Measurements from ENCODE around the gene TTN.
A peak's percentile ranks its signal among the peaks of the same experiment; 100 is the strongest.
"Not testable (repeated sequence)": the region's sequence is repeated elsewhere in the genome, so short reads cannot be mapped to it uniquely, and the experiment has no call there.

TTN gene

DNA sequence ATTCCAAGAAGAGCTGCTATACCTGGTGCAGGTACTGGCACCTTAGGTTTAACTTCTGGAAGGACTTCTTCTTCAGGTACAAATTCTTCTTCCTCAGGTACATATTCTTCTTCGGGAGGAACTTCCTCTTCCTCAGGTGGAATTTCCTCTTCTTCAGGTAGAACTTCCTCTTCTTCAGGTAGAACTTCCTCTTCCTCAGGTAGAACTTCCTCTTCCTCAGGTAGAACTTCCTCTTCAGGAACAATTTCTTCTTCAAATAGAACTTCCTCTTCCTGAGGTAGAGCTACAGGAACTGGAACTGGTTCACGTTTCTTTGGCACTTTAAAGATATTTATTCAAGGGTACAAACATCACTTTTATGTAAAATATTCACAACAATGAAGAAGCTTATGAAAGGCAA, 129.6 kb downstream of the TTN start:
- no peak overlapping the region for H3K4me3 ChIP-seq (ENCODE audit: control insufficient read depth, low read depth, low read length)
- no peak for DNase-seq (ENCODE audit: low read depth)
- TF ChIP-seq, protein P1, sequence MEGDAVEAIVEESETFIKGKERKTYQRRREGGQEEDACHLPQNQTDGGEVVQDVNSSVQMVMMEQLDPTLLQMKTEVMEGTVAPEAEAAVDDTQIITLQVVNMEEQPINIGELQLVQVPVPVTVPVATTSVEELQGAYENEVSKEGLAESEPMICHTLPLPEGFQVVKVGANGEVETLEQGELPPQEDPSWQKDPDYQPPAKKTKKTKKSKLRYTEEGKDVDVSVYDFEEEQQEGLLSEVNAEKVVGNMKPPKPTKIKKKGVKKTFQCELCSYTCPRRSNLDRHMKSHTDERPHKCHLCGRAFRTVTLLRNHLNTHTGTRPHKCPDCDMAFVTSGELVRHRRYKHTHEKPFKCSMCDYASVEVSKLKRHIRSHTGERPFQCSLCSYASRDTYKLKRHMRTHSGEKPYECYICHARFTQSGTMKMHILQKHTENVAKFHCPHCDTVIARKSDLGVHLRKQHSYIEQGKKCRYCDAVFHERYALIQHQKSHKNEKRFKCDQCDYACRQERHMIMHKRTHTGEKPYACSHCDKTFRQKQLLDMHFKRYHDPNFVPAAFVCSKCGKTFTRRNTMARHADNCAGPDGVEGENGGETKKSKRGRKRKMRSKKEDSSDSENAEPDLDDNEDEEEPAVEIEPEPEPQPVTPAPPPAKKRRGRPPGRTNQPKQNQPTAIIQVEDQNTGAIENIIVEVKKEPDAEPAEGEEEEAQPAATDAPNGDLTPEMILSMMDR (conservative IDR thresholded peaks at IDR 0.05; ENCODE audit: control insufficient read depth, insufficient read depth, low read depth, low read length), result no peak

DNA sequence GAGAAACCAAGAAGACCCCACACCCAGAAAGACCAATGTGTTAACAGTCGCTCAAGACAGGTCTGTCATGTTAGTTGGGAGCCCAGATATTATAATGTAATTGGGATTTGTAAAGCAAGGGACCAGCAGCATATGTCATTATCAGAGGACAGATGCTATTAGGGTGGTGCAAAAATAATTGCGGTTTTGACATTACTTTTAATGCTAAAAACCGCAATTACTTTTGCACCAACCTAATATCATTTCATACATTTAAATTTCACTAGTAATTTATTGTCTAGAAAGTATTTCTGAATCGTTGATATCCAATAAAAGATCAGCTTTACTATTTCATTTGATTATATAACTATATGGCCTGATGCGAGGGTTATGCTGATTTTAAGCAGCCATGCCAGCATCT, 131.2 kb downstream of the TTN start:
- DNase-seq (ENCODE audit: low read depth), result no peak
- TF ChIP-seq, protein P1 (conservative IDR thresholded peaks at IDR 0.05; ENCODE audit: control insufficient read depth, insufficient read depth, low read depth, low read length), result no peak
- H3K4me3 ChIP-seq (ENCODE audit: control insufficient read depth, low read depth, low read length), result no peak overlapping the region

DNA sequence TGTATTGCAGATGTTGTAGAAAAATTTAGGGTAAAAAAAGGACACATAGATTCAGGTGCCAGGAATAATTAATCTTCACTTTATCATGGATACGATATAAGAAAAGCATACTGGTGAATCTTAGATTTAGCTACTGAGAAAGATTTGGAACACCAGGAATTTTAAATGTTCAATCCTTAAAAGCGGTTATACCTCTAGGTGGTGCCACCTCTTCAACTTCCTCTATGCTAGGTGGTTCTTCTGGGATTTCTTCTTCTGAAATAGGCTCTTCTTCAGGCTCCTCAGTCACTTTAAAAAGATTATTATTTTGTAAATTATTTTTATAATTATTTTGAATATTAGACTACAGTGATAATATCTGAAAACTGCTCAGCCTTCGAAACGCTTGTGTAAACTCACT, 133.1 kb downstream of the TTN start:
- H3K4me3 ChIP-seq (ENCODE audit: control insufficient read depth, low read depth, low read length), result no peak overlapping the region
- no peak for DNase-seq (ENCODE audit: low read depth)
- TF ChIP-seq, protein P1 (conservative IDR thresholded peaks at IDR 0.05; ENCODE audit: control insufficient read depth, insufficient read depth, low read depth, low read length), result peak; percentile 24

DNA sequence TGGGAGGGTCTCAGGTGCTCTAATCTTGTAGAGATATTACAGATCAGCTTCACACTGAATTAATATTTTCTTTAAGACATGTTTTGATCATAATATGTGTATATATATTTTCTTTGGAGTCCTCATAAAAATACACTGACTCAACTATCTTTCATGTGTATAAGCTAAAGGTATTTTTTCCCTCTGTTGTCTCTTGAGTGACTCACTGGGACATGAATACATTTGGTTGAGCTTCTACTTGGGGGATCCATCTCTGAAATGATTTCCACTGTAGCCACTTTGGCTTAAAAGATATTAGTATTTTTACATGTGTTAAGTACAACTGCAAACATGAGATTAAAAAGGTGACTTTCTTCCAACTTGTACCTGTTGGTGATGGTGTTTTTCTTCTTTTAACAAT, 140.8 kb downstream of the TTN start:
- H3K4me3 ChIP-seq (ENCODE audit: control insufficient read depth, low read depth, low read length), result no peak overlapping the region
- TF ChIP-seq, protein P1 (conservative IDR thresholded peaks at IDR 0.05; ENCODE audit: control insufficient read depth, insufficient read depth, low read depth, low read length), result no peak
- no peak for DNase-seq (ENCODE audit: low read depth)

DNA sequence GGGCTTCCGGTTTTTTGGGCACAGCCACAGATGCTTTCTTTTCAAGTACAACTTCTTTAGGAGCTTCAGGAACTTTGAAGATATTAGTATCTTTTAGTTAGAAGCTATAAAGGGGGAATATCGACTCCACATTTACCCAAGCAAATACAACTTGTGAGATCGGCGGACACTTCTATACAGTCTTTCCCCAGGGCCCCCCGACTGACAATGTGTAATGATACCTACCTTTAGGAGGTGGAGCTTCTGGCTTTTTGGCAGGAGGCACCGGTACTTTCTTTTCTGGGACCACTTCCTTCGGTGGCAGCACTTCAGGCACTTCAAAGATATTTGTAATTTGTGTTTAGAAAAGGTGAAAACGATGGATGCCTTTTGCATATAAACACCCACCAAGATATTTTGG, 148.7 kb downstream of the TTN start:
- DNase-seq (ENCODE audit: low read depth); H3K4me3 ChIP-seq (ENCODE audit: control insufficient read depth, low read depth, low read length): not testable (repeated sequence)

DNA sequence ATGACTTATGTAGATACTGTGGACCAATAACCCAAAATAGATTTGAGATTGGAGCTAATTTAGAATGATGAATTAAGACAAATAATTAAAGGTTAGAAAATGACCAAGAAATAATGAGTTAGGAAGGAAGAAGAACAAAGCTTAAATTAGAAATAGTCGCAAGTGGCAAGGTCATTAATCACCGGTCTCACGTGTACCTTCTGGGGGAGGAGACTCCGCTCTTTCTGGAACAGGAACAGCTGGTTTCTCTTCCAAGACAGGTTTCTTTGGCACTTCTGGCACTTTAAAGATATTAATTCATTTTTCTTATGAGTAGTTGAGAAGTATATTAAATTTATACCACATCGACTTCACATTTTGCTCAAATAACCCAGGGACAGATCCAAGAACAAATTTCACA, 156.7 kb downstream of the TTN start:
- TF ChIP-seq, protein P1 (conservative IDR thresholded peaks at IDR 0.05; ENCODE audit: control insufficient read depth, insufficient read depth, low read depth, low read length), result no peak
- H3K4me3 ChIP-seq (ENCODE audit: control insufficient read depth, low read depth, low read length), result no peak overlapping the region

DNA sequence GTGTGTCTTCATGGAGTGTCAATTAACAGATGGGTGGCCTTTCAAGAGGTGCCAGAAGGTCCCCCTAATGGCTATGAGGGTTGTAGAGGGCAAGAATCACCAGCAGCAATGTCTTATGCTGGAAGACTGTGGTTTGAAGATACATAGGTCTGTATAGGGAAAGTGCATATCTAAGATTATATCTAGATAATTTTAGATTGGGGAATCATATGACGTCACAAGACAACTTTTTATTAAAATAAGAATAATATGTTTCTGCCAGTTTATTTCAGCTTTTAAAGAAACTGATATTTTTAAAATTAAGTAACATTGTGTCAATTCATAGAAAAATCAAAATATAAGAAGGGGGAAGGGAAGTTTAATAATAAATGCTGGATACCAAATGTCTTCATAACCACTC, 162.3 kb downstream of the TTN start:
- TF ChIP-seq, protein P1 (conservative IDR thresholded peaks at IDR 0.05; ENCODE audit: control insufficient read depth, insufficient read depth, low read depth, low read length), result no peak
- H3K4me3 ChIP-seq (ENCODE audit: control insufficient read depth, low read depth, low read length), result no peak overlapping the region
- no peak for DNase-seq (ENCODE audit: low read depth)

More for the DNA sequence above, 156.7 kb downstream of the TTN start:
- DNase-seq (ENCODE audit: low read depth), result no peak

Measured in fibroblast of mammary gland (primary cell).